Neural progenitor cell (in vitro differentiated cells): Measurements from ENCODE around the gene TMEM43. TPM values are rescaled to one million over a fixed set of nuclear protein-coding genes. Genes with fewer than 3 reads are reported as not detected.

ENCODE experiments used
- DNase-seq: peaks from one replicate; pipeline ENCODE4 v3.0.0-alpha.2; 2016; ENCODE audit warnings: low spot score
- H2AFZ ChIP-seq: fragments of 200-600 bp; sonication (generic); replicated peaks from 2 replicates; pipeline ENCODE4 v1.6.1; 2016; ENCODE audit warnings: antibody characterized with exemption
- H3F3A ChIP-seq: fragments of 200-600 bp; sonication (generic); 2 replicates; pipeline ENCODE4 v1.6.1; 2016; ENCODE audit warnings: antibody characterized with exemption, low read depth
- H3K27ac ChIP-seq: fragments of 200-600 bp; sonication (generic); 2 replicates; pipeline ENCODE4 v1.5.1; 2016; ENCODE audit warnings: mild to moderate bottlenecking
- H3K27me3 ChIP-seq: fragments of 200-600 bp; sonication (generic); 2 replicates; pipeline ENCODE4 v1.6.1; 2016; ENCODE audit warnings: mild to moderate bottlenecking, moderate library complexity
- H3K36me3 ChIP-seq: fragments of 200-600 bp; sonication (generic); 2 replicates; pipeline ENCODE4 v1.5.1; 2016
- H3K4me1 ChIP-seq: fragments of 200-600 bp; sonication (generic); 2 replicates; pipeline ENCODE4 v1.6.1; 2016; ENCODE audit warnings: mixed run types
- H3K4me2 ChIP-seq: fragments of 200-600 bp; sonication (generic); 2 replicates; pipeline ENCODE4 v1.6.1; 2016
- H3K4me3 ChIP-seq: fragments of 200-600 bp; sonication (generic); 2 replicates; pipeline ENCODE4 v1.5.1; 2016
- H3K79me2 ChIP-seq: fragments of 200-600 bp; sonication (generic); 2 replicates; pipeline ENCODE4 v1.6.1; 2016; ENCODE audit warnings: low read depth
- H3K9ac ChIP-seq: fragments of 200-600 bp; sonication (generic); 2 replicates; pipeline ENCODE4 v1.6.1; 2016
- H3K9me3 ChIP-seq: fragments of 200-600 bp; sonication (generic); 2 replicates; pipeline ENCODE4 v1.5.1; 2016; ENCODE audit warnings: low read depth
- H4K20me1 ChIP-seq: fragments of 200-600 bp; sonication (generic); 2 replicates; pipeline ENCODE4 v1.6.1; 2016; ENCODE audit warnings: low read depth
- H3K27ac Mint-ChIP-seq: 3 replicates; pipeline ENCODE4 v1.8.0; 2021; ENCODE audit warnings: mixed read lengths
- H3K27me3 Mint-ChIP-seq: 2 replicates; pipeline ENCODE4 v1.8.0; 2022; ENCODE audit warnings: low read depth, mild to moderate bottlenecking, inconsistent platforms, moderate library complexity, mixed read lengths; ENCODE audit not compliant: insufficient read depth
- H3K36me3 Mint-ChIP-seq: 3 replicates; pipeline ENCODE4 v1.8.0; 2021; ENCODE audit warnings: mixed read lengths
- H3K4me1 Mint-ChIP-seq: 3 replicates; pipeline ENCODE4 v1.8.0; 2021; ENCODE audit warnings: mixed read lengths
- H3K4me3 Mint-ChIP-seq: 3 replicates; pipeline ENCODE4 v1.8.0; 2021; ENCODE audit warnings: mild to moderate bottlenecking, moderate library complexity, mixed read lengths
- H3K9me3 Mint-ChIP-seq: 3 replicates; pipeline ENCODE4 v1.8.0; 2020; ENCODE audit warnings: mixed read lengths
- EZH2 ChIP-seq: fragments of 200-600 bp; sonication (generic); IDR thresholded peaks from 2 replicates; pipeline ENCODE4 v1.6.1; 2017; ENCODE audit warnings: antibody characterized with exemption, mild to moderate bottlenecking, moderate library complexity
- EZH2phosphoT487 ChIP-seq: fragments of 200-600 bp; sonication (generic); IDR thresholded peaks from 2 replicates; pipeline ENCODE4 v1.6.1; 2017; ENCODE audit warnings: antibody characterized with exemption
- total RNA-seq: library from RNA; depleted of rRNA; stranded (reverse); fragments of >200 nt; gene quantifications from 2 replicates; pipeline ENCODE4 v1.2.3, GENCODE V29; 2015; ENCODE audit warnings: low replicate concordance
- TF ChIP-seq, protein P1 (sequence below): fragments of 200-600 bp; sonication (generic); IDR thresholded peaks from 2 replicates; pipeline ENCODE4 v1.5.1; 2017; ENCODE audit warnings: antibody characterized with exemption, mild to moderate bottlenecking

Gene TMEM43
- total RNA-seq, 1 donor from 2014 or later: 19.7 TPM

DNA sequence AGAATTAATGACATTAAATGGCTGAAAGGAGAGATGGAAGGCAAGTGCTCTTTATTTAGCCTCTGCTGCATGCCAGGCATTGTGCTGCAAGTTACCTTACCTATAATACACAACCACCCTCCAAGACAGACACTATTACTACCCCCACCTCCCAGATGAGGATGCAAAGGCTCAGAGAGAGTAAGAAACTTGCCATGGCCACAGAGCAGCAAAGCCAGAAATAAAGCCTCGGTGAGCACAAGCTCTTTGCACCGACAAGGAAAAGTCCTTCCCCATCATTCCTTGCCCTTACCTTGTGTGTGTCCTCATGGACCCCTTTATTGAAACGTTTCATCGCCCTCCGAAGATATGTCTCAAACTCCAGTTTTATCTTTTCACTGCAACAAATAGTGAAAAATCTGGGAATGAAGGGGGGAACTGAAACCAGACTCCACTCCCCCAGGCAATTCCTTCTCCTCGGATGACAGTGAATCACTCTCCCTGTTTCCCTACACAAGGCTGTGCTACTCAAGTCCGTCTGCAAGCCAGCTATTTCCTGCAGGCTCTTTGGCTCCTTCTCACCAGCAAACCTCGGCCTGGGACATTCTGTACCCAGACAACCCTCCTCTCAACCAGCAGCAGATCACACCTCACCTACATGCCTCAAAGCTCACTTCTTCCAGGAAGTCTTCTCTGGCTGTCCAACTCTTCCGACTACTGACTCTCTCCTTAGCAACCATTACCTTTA lies 42.2 kb downstream of the TMEM43 start:
- H3K9me3 ChIP-seq: no peaks in the 10 kb centered on the region
- peaks cover 5% of the 10 kb centered on the region for H3K9me3 Mint-ChIP-seq

DNA sequence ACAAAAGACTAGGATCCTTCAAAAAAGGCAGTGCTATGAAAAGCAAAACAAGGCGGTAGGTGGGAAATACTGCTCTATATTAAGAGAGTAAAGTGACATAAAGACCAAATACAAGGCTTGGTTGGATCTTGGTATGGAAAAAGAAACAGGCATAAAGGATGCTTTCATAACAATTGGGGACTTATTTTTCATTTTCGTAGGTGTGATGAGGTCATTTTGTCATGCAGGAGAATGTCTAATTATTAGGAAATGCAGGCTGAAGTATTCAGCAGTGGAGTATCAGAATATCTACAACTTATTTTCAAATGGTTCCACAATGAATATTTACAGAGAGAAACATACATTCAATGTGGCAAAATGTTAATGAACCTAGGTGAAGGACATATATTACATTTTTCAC lies 44.6 kb downstream of the TMEM43 start:
- H3K4me3 ChIP-seq: no peak overlapping the region
- H3K9me3 ChIP-seq: no peaks in the 10 kb centered on the region
- no peak overlapping the region for H3K9ac ChIP-seq
- no peaks in the 10 kb centered on the region for H3K27me3 ChIP-seq
- no peaks in the 10 kb centered on the region for H3K4me1 Mint-ChIP-seq
- peaks cover 15% of the 10 kb centered on the region for H3K79me2 ChIP-seq
- H2AFZ ChIP-seq: no peak overlapping the region
- no peak overlapping the region for H3K4me2 ChIP-seq
- H3K36me3 Mint-ChIP-seq: peaks cover 41% of the 10 kb centered on the region
- peaks cover 12% of the 10 kb centered on the region for H3K36me3 ChIP-seq
- no peaks in the 10 kb centered on the region for H3K9me3 Mint-ChIP-seq
- no peak for DNase-seq
- H3K27me3 Mint-ChIP-seq: no peaks in the 10 kb centered on the region
- TF ChIP-seq EZH2phosphoT487: no peak
- TF ChIP-seq, protein P1, sequence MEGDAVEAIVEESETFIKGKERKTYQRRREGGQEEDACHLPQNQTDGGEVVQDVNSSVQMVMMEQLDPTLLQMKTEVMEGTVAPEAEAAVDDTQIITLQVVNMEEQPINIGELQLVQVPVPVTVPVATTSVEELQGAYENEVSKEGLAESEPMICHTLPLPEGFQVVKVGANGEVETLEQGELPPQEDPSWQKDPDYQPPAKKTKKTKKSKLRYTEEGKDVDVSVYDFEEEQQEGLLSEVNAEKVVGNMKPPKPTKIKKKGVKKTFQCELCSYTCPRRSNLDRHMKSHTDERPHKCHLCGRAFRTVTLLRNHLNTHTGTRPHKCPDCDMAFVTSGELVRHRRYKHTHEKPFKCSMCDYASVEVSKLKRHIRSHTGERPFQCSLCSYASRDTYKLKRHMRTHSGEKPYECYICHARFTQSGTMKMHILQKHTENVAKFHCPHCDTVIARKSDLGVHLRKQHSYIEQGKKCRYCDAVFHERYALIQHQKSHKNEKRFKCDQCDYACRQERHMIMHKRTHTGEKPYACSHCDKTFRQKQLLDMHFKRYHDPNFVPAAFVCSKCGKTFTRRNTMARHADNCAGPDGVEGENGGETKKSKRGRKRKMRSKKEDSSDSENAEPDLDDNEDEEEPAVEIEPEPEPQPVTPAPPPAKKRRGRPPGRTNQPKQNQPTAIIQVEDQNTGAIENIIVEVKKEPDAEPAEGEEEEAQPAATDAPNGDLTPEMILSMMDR: no peak
- no peak for TF ChIP-seq EZH2
- H3K4me3 Mint-ChIP-seq: no peak overlapping the region
- peaks cover 13% of the 10 kb centered on the region for H4K20me1 ChIP-seq
- no peaks in the 10 kb centered on the region for H3F3A ChIP-seq
- H3K27ac Mint-ChIP-seq: no peak overlapping the region
- no peaks in the 10 kb centered on the region for H3K4me1 ChIP-seq
- H3K27ac ChIP-seq: no peak overlapping the region

More for the DNA sequence above, 42.2 kb downstream of the TMEM43 start:
- Histone ChIP-seq H3K79me2 (no peaks in the 10 kb centered on the region), H3F3A (no peaks in the 10 kb centered on the region), H3K27me3 (no peaks in the 10 kb centered on the region), H3K4me3 (no peak overlapping the region), H3K9ac (no peak overlapping the region), H4K20me1 (no peaks in the 10 kb centered on the region), H3K27ac (no peak overlapping the region), H3K4me2 (no peak overlapping the region), H3K4me1 (no peaks in the 10 kb centered on the region), H3K36me3 (peaks cover 26% of the 10 kb centered on the region), H2AFZ (no peak overlapping the region)
- TF ChIP-seq, protein P1: no peak
- TF ChIP-seq EZH2 (no peak), EZH2phosphoT487 (no peak)
- Mint-ChIP-seq H3K36me3 (peaks cover 57% of the 10 kb centered on the region), H3K4me1 (no peaks in the 10 kb centered on the region), H3K27me3 (no peaks in the 10 kb centered on the region), H3K27ac (no peak overlapping the region), H3K4me3 (no peak overlapping the region)
- DNase-seq: no peak

DNA sequence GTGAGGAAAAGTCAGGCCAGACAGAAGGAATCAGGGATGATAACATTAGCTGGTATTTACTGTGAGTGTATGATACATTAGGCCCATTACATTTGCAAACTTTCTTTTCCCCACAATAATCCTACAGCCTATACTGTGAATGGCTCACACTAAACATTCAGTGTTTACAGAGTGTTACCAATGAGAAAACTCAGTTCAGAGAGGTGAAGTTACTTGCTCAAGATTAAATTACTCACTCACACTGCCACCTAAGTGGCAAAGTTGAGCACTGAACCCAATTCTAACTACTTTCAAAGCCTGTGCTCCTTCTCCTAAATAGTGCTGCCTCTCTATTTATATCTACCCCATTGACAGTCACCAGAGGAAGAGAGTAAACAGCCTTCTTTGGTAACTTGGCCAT lies 45.0 kb downstream of the TMEM43 start:
- H3K27me3 ChIP-seq: no peaks in the 10 kb centered on the region
- Mint-ChIP-seq H3K4me3 (no peak overlapping the region), H3K36me3 (peaks cover 37% of the 10 kb centered on the region), H3K4me1 (peaks cover 2% of the 10 kb centered on the region), H3K27ac (no peak overlapping the region), H3K9me3 (no peaks in the 10 kb centered on the region), H3K27me3 (no peaks in the 10 kb centered on the region)
- H3K79me2 ChIP-seq: peaks cover 19% of the 10 kb centered on the region
- no peak for TF ChIP-seq EZH2
- TF ChIP-seq, protein P1: no peak
- TF ChIP-seq EZH2phosphoT487: no peak
- no peak overlapping the region for H2AFZ ChIP-seq
- peaks cover 12% of the 10 kb centered on the region for H3K36me3 ChIP-seq
- DNase-seq: no peak
- H3K9ac ChIP-seq: no peak overlapping the region
- H3K9me3 ChIP-seq: no peaks in the 10 kb centered on the region
- H3K4me2 ChIP-seq: no peak overlapping the region
- H3K4me1 ChIP-seq: no peaks in the 10 kb centered on the region
- H3K4me3 ChIP-seq: no peak overlapping the region
- no peak overlapping the region for H3K27ac ChIP-seq
- no peaks in the 10 kb centered on the region for H3F3A ChIP-seq
- peaks cover 17% of the 10 kb centered on the region for H4K20me1 ChIP-seq
